Thymus (tissue), 11 donors: ENCODE results near the gene PSME3. TPM values are rescaled to one million over a fixed set of nuclear protein-coding genes. Genes with fewer than 3 reads are reported as not detected.
"Not testable (repeated sequence)": the region's sequence is repeated elsewhere in the genome, so short reads cannot be mapped to it uniquely, and the experiment has no call there.

Experiments used
- DNase-seq, 9 donors: peaks; one replicate each; pipeline ENCODE4 v3.0.0-alpha.2; 2013; ENCODE audit warnings: low spot score in 9 of 9, low read depth in 6 of 9, missing footprints in 1 of 9
- H3K27ac ChIP-seq, 2 donors: one replicate each; pipeline ENCODE4 v1.5.1; 2013; ENCODE audit warnings: control low read depth in 1 of 2, low read depth in 1 of 2, low read length in 1 of 2, mild to moderate bottlenecking in 1 of 2, moderate library complexity in 1 of 2
- H3K27me3 ChIP-seq, 2 donors: one replicate each; pipeline ENCODE4 v1.5.1; 2013; ENCODE audit warnings: low read length in 1 of 2; ENCODE audit not compliant: control insufficient read depth in 2 of 2, insufficient read depth in 1 of 2
- H3K36me3 ChIP-seq, 2 donors: one replicate each; pipeline ENCODE4 v1.5.1; 2013; ENCODE audit warnings: low read length in 1 of 2, mild to moderate bottlenecking in 1 of 2, moderate library complexity in 1 of 2; ENCODE audit not compliant: control insufficient read depth in 2 of 2, insufficient read depth in 2 of 2
- H3K4me1 ChIP-seq, 2 donors: one replicate each; pipeline ENCODE4 v1.5.1; 2013; ENCODE audit warnings: low read length in 2 of 2; ENCODE audit not compliant: control insufficient read depth in 2 of 2, insufficient read depth in 2 of 2
- H3K4me3 ChIP-seq, 2 donors: one replicate each; pipeline ENCODE4 v1.5.1; 2013; ENCODE audit warnings: low read length in 2 of 2, control low read depth in 1 of 2, mild to moderate bottlenecking in 1 of 2
- H3K9me3 ChIP-seq, 2 donors: one replicate each; pipeline ENCODE4 v1.5.1; 2013; ENCODE audit warnings: low read length in 1 of 2, mild to moderate bottlenecking in 1 of 2; ENCODE audit not compliant: control insufficient read depth in 2 of 2, insufficient read depth in 1 of 2
- WGBS: extraction: QIAGEN DNeasy Blood & Tissue Kit; methylation state at CpG from one replicate; pipeline ENCODE4 v1.1.7; 2013; 5-methylcytosine and 5-hydroxymethylcytosine counted together
- polyA plus RNA-seq: library from polyadenylated mRNA; stranded (reverse); fragments of 200-250 nt; gene quantifications from one replicate; pipeline ENCODE4 v1.2.3, GENCODE V29; 2013
- total RNA-seq: library from RNA; stranded (reverse); fragments of 120-200 nt; gene quantifications from one replicate; pipeline ENCODE4 v1.2.4, GENCODE V29; 2013
- donor health status: healthy.

PSME3 gene
- total and polyA plus RNA-seq, 2 donors = 35.0 to 43.9 TPM

GRCh38 chr17:42878123-42878880 lies 45.1 kb downstream of the PSME3 start:
- 81% methylated on average over 13 of the region's 13 CpGs for WGBS
- no peaks in the 10 kb centered on the region for H3K9me3 ChIP-seq

GRCh38 chr17:42878924-42879595 lies 45.9 kb downstream of the PSME3 start:
- Histone ChIP-seq H3K4me1 (no peaks in the 10 kb centered on the region), H3K36me3 (no peaks in the 10 kb centered on the region), H3K9me3 (no peaks in the 10 kb centered on the region), H3K27ac (no peak overlapping the region), H3K4me3 (no peak overlapping the region), H3K27me3 (peaks cover 0 to 4% of the 10 kb centered on the region in 2 donors)
- no peak for DNase-seq
- 91% methylated on average over 8 of the region's 8 CpGs for WGBS

More at GRCh38 chr17:42878123-42878880, 45.1 kb downstream of the PSME3 start:
- Histone ChIP-seq H3K4me3 (no peak overlapping the region), H3K27ac (no peak overlapping the region), H3K27me3 (peaks cover 0 to 4% of the 10 kb centered on the region in 2 donors), H3K4me1 (no peaks in the 10 kb centered on the region), H3K36me3 (no peaks in the 10 kb centered on the region)
- DNase-seq = no peak

- H3K27me3 ChIP-seq = peaks cover 0 to 4% of the 10 kb centered on the region in 2 donors
- H3K36me3 ChIP-seq = no peaks in the 10 kb centered on the region
- H3K27ac ChIP-seq = no peak overlapping the region
- WGBS = 92% methylated on average over 6 of the region's 6 CpGs
- DNase-seq = no peak
- no peak overlapping the region for H3K4me3 ChIP-seq
- no peaks in the 10 kb centered on the region for H3K9me3 ChIP-seq
- no peaks in the 10 kb centered on the region for H3K4me1 ChIP-seq
Observed at GRCh38 chr17:42879596-42879985, 46.4 kb downstream of the PSME3 start.

- H3K36me3 ChIP-seq = no peaks in the 10 kb centered on the region
- no peak overlapping the region for H3K4me3 ChIP-seq
- WGBS = 92% methylated on average over 5 of the region's 5 CpGs
- no peaks in the 10 kb centered on the region for H3K4me1 ChIP-seq
- H3K27me3 ChIP-seq = peaks cover 0 to 4% of the 10 kb centered on the region in 2 donors
- H3K9me3 ChIP-seq = no peaks in the 10 kb centered on the region
- no peak for DNase-seq
- no peak overlapping the region for H3K27ac ChIP-seq
Observed at GRCh38 chr17:42880776-42881310, 47.6 kb downstream of the PSME3 start.

GRCh38 chr17:42881706-42882105 lies 48.5 kb downstream of the PSME3 start:
- not testable (repeated sequence) for H3K4me3 ChIP-seq, H3K9me3 ChIP-seq, H3K4me1 ChIP-seq, DNase-seq, H3K27ac ChIP-seq, H3K36me3 ChIP-seq, H3K27me3 ChIP-seq
- WGBS = 96% methylated on average over 6 of the region's 6 CpGs

- Histone ChIP-seq H3K36me3 (no peaks in the 10 kb centered on the region), H3K4me3 (no peak overlapping the region), H3K4me1 (no peaks in the 10 kb centered on the region), H3K27me3 (peaks cover 0 to 4% of the 10 kb centered on the region in 2 donors), H3K9me3 (no peaks in the 10 kb centered on the region), H3K27ac (no peak overlapping the region)
- no peak for DNase-seq
- 97% methylated on average over 8 of the region's 8 CpGs for WGBS
Observed at GRCh38 chr17:42882166-42882565, 49.0 kb downstream of the PSME3 start.

GRCh38 chr17:42883802-42884558 lies 50.8 kb downstream of the PSME3 start:
- H3K27me3 ChIP-seq = no peaks in the 10 kb centered on the region
- no peaks in the 10 kb centered on the region for H3K9me3 ChIP-seq
- 93% methylated on average over 7 of the region's 7 CpGs for WGBS
- no peaks in the 10 kb centered on the region for H3K36me3 ChIP-seq
- no peaks in the 10 kb centered on the region for H3K4me1 ChIP-seq
- DNase-seq = no peak
- H3K27ac ChIP-seq = no peak overlapping the region
- H3K4me3 ChIP-seq = no peak overlapping the region

GRCh38 chr17:42885806-42886205 lies 52.6 kb downstream of the PSME3 start:
- WGBS = 100% methylated on average over 3 of the region's 3 CpGs
- DNase-seq, H3K4me3 ChIP-seq, H3K4me1 ChIP-seq, H3K27me3 ChIP-seq, H3K27ac ChIP-seq, H3K36me3 ChIP-seq, H3K9me3 ChIP-seq: not testable (repeated sequence)
